Measurements from ENCODE around the gene ENGASE.

ENGASE gene

GRCh38 chr17:79038545-79039135, 36.0 kb upstream of the ENGASE start:
- no peak for DNase-seq (ENCODE audit: extremely low read depth in 1 of 2, low read depth in 1 of 2)

DNA sequence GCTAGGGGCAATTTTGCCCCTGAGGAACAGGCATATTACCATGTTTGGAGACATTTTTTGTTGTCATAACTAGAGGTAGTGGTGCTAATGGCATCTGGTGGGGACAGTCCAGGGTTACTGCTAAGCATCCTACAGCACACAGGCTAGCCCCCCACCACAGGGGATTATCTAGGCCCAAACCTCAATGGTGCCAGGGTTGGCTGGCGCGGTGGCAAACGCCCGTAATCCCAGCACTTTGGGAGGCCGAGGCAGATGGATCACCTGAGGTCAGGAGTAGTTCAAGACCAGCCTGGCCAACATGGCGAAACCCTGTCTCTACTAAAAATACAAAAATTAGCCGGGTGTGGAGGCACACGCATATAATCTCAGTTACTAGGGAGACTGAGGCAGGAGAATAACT, 35.5 kb upstream of the ENGASE start:
- DNase-seq (ENCODE audit: extremely low read depth in 1 of 2, low read depth in 1 of 2) = no peak

DNA sequence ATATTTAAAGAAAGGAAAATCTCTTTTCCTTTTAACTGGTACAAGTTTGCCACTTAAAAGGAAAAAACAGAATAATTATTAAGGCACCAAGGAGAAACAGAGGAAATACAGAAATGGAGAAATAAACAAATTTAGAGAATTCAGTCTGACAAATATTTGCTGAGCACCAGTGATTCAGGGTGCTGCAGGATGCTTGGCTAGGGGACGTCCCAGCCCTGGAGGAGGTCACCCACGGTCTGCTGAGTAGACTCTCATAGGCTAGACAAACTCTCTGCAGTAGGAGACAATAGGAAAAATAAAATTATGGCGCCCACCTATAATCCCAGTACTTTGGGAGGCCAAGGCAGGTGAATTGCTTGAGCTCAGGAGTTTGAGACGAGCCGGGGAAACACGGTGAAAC, 34.7 kb upstream of the ENGASE start:
- no peak for DNase-seq (ENCODE audit: extremely low read depth in 1 of 2, low read depth in 1 of 2)

DNA sequence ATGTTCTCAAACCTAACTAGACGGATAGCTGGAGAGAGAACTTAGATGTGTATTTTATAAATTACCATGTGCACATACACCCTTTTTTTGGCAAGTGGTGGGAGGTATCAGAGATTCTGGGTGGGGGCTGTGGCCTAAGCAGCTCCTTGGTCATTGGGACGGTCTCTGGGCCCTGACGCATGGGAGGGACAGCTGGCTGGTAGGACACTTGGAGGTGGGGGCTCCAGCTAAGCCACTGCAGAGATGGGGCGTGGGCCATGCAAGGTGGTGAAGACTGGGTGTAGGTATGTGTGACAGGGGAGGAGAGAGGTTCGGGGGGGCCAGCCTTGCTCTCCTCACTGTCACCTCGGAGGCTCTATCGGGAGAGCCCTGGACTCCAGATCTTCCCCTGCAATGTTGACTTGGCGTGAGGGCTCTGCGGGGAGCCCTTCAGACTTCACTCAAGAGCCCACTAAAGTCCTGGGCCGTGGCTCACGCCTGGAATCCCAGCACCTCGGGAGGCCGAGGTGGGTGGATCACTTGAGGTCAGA, 33.5 kb upstream of the ENGASE start:
- DNase-seq (ENCODE audit: extremely low read depth in 1 of 2, low read depth in 1 of 2) = no peak

GRCh38 chr17:79041723-79042420, 32.8 kb upstream of the ENGASE start:
- DNase-seq (ENCODE audit: extremely low read depth in 1 of 2, low read depth in 1 of 2) = no peak

GRCh38 chr17:79042421-79043190, 32.0 kb upstream of the ENGASE start:
- peak; percentile 25 to 60 for DNase-seq (ENCODE audit: extremely low read depth in 1 of 2, low read depth in 1 of 2)

GRCh38 chr17:79043191-79043930, 31.3 kb upstream of the ENGASE start:
- no peak for DNase-seq (ENCODE audit: extremely low read depth in 1 of 2, low read depth in 1 of 2)

DNA sequence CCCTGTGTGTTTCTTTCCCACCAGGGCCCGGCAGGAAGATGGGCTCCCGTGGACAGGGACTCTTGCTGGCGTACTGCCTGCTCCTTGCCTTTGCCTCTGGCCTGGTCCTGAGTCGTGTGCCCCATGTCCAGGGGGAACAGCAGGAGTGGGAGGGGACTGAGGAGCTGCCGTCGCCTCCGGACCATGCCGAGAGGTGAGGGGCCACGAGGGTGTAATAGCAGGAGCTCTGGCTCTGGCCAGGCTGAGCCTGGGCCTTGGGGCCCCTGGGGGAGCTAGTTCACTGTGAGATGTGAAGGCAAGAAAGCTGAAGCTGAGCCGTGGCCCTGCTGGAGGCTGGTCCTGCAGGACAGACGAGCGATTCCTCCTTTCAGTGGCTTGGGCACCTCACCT, 30.7 kb upstream of the ENGASE start:
- no peak for DNase-seq (ENCODE audit: extremely low read depth in 1 of 2, low read depth in 1 of 2)

GRCh38 chr17:79044462-79044861, 30.2 kb upstream of the ENGASE start:
- DNase-seq (ENCODE audit: extremely low read depth in 1 of 2, low read depth in 1 of 2) = no peak

GRCh38 chr17:79045001-79045729, 29.5 kb upstream of the ENGASE start:
- DNase-seq (ENCODE audit: extremely low read depth in 1 of 2, low read depth in 1 of 2) = no peak

- peak; percentile 17 to 44 for DNase-seq (ENCODE audit: extremely low read depth in 1 of 2, low read depth in 1 of 2)
Observed at GRCh38 chr17:79045842-79046196, 28.8 kb upstream of the ENGASE start.

GRCh38 chr17:79046197-79046915, 28.3 kb upstream of the ENGASE start:
- DNase-seq (ENCODE audit: extremely low read depth in 1 of 2, low read depth in 1 of 2) = no peak

GRCh38 chr17:79046916-79047280, 27.7 kb upstream of the ENGASE start:
- DNase-seq (ENCODE audit: extremely low read depth in 1 of 2, low read depth in 1 of 2) = no peak

GRCh38 chr17:79047291-79047920, 27.2 kb upstream of the ENGASE start:
- DNase-seq (ENCODE audit: extremely low read depth in 1 of 2, low read depth in 1 of 2) = no peak

- no peak for DNase-seq (ENCODE audit: extremely low read depth in 1 of 2, low read depth in 1 of 2)
Observed at GRCh38 chr17:79047923-79048825, 26.4 kb upstream of the ENGASE start.

DNA sequence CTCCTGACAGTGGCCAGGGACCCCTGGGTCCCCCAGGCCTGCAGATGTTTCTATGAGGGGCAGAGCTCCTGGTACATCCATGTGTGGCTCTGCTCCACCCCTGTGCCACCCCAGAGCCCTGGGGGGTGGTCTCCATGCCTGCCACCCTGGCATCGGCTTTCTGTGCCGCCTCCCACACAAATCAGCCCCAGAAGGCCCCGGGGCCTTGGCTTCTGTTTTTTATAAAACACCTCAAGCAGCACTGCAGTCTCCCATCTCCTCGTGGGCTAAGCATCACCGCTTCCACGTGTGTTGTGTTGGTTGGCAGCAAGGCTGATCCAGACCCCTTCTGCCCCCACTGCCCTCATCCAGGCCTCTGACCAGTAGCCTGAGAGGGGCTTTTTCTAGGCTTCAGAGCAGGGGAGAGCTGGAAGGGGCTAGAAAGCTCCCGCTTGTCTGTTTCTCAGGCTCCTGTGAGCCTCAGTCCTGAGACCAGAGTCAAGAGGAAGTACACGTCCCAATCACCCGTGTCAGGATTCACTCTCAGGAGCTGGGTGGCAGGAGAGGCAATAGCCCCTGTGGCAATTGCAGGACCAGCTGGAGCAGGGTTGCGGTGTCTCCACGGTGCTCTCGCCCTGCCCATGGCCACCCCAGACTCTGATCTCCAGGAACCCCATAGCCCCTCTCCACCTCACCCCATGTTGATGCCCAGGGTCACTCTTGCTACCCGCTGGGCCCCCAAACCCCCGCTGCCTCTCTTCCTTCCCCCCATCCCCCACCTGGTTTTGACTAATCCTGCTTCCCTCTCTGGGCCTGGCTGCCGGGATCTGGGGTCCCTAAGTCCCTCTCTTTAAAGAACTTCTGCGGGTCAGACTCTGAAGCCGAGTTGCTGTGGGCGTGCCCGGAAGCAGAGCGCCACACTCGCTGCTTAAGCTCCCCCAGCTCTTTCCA, 25.5 kb upstream of the ENGASE start:
- no peak for DNase-seq (ENCODE audit: extremely low read depth in 1 of 2, low read depth in 1 of 2)

DNA sequence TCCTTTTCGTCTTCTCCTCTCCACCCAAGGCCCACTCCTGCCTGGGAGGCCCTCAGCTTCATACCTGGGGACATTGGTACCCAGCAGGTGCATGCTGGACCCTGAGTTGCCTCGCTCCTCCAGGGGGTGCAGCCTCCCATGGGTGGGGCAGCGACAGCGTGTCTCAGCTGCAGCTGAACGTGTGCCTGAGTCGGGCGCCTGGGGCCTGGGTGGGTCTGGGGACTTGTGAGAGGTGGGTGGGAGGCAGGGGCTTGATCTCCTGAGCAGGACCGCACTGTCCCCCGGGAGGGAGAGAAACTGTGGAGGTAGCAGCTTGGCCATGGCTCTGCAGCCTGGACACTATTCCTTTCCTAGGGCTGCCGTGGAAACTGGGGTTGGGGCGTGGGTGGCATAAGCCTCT, 24.8 kb upstream of the ENGASE start:
- DNase-seq (ENCODE audit: extremely low read depth in 1 of 2, low read depth in 1 of 2) = no peak
